GM13977 (cell line): ENCODE data around the gene CR1.
"Not testable (repeated sequence)": the region's sequence is repeated elsewhere in the genome, so short reads cannot be mapped to it uniquely, and the experiment has no call there.

Source experiments
- DNase-seq: peaks from one replicate; pipeline ENCODE4 v3.0.0; 2012; ENCODE audit warnings: low spot score
- in situ Hi-C: fragments of 300-500 bp; cut with MboI; formaldehyde crosslinking; loops from one replicate; pipeline ENCODE4 v1.12.0; 2022; ENCODE audit warnings: low sequenced_read_pairs, low pct_unique_long_range_greater_than_20kb, mixed read lengths, inconsistent platforms; ENCODE audit not compliant: unreplicated experiment
- TF ChIP-seq, protein P1 (sequence below): IDR thresholded peaks from 2 replicates; pipeline ENCODE4 v1.5.1; 2012; ENCODE audit warnings: mild to moderate bottlenecking, control low read depth; ENCODE audit not compliant: insufficient read depth; ENCODE audit errors: extremely low read depth, missing control alignments

Gene CR1

GRCh38 chr1:207672522-207673130 is 176.7 kb downstream of the CR1 start:
- peak; percentile 44 for DNase-seq
- TF ChIP-seq, protein P1, sequence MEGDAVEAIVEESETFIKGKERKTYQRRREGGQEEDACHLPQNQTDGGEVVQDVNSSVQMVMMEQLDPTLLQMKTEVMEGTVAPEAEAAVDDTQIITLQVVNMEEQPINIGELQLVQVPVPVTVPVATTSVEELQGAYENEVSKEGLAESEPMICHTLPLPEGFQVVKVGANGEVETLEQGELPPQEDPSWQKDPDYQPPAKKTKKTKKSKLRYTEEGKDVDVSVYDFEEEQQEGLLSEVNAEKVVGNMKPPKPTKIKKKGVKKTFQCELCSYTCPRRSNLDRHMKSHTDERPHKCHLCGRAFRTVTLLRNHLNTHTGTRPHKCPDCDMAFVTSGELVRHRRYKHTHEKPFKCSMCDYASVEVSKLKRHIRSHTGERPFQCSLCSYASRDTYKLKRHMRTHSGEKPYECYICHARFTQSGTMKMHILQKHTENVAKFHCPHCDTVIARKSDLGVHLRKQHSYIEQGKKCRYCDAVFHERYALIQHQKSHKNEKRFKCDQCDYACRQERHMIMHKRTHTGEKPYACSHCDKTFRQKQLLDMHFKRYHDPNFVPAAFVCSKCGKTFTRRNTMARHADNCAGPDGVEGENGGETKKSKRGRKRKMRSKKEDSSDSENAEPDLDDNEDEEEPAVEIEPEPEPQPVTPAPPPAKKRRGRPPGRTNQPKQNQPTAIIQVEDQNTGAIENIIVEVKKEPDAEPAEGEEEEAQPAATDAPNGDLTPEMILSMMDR: peak; percentile 72
- in situ Hi-C loops: no loop called here

- TF ChIP-seq, protein P1: no peak
- no peak for DNase-seq
- in situ Hi-C loops: no loop called here
Observed at GRCh38 chr1:207673399-207673798, 177.4 kb downstream of the CR1 start.

- TF ChIP-seq, protein P1: no peak
- in situ Hi-C loops: no loop called here
- no peak for DNase-seq
Observed at GRCh38 chr1:207676153-207676552, 180.2 kb downstream of the CR1 start.

GRCh38 chr1:207680590-207681388 is 184.8 kb downstream of the CR1 start:
- DNase-seq, in situ Hi-C loops: not testable (repeated sequence)

- in situ Hi-C loops, DNase-seq: not testable (repeated sequence)
Observed at GRCh38 chr1:207682872-207683434, 187.0 kb downstream of the CR1 start.

GRCh38 chr1:207690551-207690950 is 194.6 kb downstream of the CR1 start:
- DNase-seq, in situ Hi-C loops: not testable (repeated sequence)

GRCh38 chr1:207691010-207691409 is 195.1 kb downstream of the CR1 start:
- TF ChIP-seq, protein P1: no peak
- in situ Hi-C loops: no loop called here
- DNase-seq: no peak
